CMK (cell line): Measurements from ENCODE around the gene LRRFIP1.
"Not testable (repeated sequence)": the region's sequence is repeated elsewhere in the genome, so short reads cannot be mapped to it uniquely, and the experiment has no call there.

Experiments
- DNase-seq: peaks from one replicate; pipeline ENCODE4 v3.0.0-alpha.2; 2010; ENCODE audit warnings: low read depth

Gene LRRFIP1

DNA sequence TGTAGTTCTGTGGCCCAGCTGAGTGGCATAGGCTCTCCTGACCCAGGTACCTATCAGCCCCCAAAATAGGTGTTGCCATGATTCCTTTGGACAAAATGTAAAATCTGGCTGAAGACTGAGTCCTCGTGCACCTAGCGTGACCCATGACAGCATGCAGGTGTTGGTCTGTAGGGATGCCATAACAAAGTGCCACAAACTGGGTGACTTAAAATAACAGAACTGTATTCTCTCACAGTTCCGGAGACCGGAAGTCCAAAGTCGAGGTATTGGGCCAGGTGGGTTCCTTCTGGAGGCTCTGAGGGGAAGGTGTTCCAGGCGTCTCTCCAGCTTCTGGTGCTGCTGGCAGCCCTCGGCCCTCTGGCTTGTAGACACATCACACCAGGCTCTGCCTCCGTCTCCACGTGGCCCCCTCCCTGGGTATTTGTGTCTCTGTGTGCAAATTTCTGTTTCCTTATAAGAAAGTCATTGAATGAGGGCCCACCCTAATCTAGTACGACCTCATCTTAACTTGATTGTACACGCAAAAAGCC lies 34.5 kb downstream of the LRRFIP1 start:
- no peak for DNase-seq

DNA sequence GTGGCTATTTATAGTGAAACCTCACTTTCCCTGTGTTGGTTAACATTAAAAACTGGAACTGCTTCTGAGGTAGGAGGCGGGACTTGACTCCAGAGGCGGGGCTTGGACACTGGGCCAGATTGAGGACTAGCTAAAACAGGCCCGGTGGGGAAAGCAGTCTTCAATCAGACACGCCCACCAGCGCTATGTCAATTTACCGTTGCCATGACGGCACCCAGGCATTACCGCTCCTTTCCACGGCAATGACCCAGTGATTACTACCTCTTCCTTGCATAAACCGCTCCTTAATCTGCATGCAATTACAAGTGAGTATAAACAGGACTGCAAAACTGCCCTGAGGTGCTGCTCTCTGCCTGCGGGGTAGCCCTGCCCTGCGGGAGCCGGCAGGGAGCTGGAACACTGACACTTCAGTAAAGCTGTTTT lies 35.3 kb downstream of the LRRFIP1 start:
- no peak for DNase-seq

DNA sequence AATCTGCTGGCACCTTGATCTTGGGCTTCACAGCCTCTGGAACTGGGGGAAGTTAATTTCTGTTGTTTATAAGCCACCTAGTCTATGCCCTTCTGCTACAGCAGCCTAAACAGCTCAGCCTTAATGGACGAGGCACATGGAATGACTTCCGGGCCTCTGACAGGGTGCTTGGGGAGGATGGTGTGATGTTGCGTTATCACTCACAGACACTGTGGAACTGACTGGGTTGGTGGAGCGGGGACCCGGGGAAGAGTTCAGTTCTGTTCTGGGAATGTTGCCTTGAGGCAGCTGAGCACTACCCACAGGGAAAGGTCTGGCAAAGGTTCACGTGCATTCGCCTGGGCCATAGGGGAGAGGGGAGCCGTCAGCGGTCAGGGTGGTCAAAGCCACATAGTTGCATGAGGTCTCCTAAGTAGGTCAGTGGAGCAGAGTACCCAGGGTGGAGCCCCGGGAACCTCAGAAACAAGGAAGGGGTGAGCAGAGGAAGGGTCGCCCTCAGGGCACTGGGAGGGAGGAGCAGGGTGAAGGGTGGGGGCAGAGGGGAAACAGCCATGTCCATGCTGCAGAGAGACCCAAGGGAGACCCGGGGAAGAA lies 36.2 kb downstream of the LRRFIP1 start:
- DNase-seq, result no peak

DNA sequence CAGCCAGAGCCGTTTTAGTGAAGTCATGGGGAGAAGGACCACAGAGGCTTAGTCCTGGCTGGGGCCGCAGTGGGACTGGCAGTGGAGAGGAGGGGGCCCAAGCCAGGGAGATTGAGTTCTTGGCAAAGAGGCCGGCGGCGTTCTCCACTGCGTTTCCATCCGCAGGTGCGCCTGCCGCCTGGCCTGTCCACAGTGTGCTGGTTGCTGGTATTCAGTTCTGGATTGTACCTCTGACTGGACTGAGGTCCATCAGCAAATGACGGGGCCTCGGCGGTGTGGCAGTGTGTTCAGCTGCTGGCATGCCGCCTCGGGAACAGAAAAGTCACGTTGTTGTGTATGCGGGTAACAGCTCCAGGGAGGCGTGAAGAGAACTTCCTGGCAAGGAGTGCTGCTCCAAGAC lies 36.8 kb downstream of the LRRFIP1 start:
- DNase-seq, result no peak

DNA sequence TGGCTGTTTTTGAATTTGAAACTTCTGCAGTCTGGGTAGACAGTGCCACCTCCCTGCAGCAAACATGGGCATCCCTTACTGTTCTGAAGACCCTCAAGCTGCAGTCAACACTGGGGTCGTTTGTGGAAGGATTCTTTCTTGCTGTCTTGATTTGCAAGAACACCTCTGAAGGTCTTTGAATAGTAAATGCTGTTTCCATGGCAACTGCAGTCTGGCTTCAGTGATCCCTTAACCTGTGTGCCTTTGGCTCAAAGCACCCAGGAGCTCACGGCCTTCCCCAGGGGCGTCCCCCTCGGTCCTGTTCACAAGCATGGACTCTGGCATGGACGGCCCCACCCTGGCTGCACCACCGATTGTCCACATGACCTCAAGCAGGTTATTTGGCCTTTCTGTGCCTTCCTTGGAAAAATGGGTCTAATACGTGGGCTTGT lies 38.3 kb downstream of the LRRFIP1 start:
- DNase-seq, result no peak

DNA sequence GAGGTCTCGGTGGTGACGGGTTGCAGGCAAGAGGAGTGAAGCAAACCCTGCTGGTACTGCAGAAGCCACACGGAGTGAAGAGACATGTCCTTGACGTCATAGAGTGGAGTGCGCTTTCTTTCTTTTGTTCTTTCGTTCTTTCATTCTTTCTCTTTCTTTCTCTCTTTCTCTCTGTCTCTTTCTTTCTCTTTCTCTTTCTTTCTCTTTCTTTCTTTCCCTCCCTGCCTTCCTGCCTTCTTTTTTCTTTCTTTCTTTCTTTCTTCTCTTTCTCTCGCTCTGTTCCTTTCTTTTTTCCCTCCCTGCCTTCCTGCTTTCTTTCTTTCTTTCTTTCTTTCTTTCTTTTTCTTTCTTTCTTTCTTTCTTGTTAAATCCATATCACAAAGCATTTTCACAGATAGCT lies 39.2 kb downstream of the LRRFIP1 start:
- DNase-seq, result no peak

DNA sequence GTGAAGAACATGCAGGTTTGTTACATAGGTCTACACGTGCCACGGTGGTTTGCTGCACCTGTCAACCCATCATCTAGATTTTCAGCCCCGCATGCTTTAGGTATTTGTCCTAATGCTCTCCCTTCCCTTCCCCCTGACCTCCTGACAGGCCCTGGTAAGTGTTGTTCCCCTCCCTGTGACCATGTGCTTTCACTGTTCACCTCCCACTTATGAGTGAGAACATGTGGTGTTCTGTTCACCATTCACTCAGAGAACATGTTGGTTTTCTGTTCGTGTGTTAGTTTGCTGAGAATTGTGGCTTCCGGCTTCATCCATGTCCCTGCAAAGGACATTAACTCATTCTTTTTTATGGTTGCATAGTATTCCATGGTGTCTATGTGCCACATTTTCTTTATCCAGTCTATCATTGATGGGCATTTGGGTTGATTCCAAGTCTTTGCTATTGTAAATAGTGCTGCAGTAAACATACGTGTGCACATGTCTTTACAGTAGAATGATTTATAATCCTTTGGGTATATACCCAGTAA lies 39.7 kb downstream of the LRRFIP1 start:
- DNase-seq, result not testable (repeated sequence)

DNA sequence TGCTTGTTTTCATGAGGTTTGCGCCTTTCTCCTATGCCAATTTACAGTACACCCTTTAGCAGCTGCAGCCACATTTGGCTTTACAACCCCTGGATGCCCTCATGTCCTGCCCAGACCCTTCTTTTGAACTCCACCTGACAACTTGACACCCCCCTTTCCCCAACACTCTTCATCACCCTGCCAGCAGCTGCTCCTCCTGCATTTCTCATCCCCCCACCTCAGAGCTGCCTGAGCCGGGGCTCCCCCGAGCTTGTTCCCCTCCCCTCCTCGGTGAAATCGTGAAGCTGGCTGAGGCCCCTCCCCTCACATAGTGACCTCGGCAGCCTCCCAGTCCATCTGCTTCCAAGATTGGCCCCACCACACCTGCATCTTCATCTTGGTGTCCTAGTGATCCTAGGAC lies 40.5 kb downstream of the LRRFIP1 start:
- no peak for DNase-seq

DNA sequence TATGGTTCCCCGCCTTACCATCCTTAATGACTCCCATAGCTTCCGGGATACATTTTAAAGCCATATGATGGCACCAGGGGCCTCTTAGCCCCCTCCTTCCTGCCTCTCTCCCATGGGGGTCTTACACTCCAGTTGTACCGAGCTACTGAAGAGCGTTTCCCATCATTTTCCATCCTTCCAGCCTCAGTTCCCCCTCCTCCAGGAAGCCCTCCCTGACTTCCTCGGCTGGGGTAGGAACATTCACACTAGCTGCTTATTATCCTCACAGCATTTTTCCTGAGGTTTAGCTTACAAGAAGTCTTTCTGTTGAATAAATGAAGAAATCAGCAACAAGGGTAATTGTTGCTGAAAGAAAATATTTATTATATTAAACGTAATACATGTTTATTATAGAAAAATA lies 41.1 kb downstream of the LRRFIP1 start:
- DNase-seq, result no peak

DNA sequence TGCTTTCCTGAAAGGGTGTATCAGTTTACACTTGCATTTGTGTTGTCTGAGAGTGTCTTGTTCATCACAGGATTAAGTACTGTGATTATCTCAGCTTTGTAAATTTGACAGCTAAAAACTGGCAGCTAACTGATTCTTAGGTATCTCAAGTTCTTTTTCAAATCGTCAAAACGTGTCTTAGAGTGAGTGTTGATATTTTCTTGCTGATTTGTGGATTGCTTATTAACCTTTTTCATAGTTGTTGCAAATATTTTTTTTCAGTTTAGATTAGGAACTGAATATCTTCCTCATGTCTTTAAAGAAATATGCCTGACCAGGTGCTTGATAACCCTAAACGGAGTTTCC lies 41.9 kb downstream of the LRRFIP1 start:
- DNase-seq, result no peak

DNA sequence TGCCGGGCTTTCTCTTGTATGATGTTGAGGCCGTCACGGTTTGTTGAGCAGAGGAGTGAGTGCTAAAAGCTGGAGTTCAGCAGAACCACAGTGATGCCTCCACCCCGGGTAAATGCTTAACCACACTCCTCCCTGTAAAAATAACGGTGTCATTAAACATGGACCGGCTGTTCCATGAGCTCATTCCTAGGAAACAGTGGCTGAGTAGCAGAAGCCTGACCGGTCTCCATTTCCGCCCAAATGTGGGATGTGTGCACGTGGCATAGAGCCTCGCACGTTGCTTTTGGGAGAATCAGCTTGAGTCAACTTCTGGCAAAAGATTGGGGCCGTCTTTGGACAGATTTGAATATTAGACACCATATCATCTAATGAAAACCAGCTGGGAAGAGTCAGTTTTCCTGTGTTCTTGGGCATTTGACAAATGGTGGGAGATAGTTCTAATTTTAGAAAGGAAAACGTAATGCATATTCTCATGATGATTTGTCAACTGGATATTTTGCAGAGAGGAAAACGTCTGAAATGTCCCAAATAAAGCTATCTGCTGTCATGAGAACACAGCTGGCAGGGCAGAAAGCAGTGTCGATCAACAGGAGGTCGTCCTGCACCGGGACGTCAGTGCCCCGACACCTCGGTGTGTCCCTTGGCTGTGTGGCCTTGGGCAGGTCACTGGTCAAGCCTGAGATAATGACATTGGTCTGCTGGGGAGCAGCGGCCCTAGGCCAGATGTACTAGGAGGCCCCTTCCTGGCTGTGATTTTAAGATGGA lies 42.4 kb downstream of the LRRFIP1 start:
- no peak for DNase-seq

DNA sequence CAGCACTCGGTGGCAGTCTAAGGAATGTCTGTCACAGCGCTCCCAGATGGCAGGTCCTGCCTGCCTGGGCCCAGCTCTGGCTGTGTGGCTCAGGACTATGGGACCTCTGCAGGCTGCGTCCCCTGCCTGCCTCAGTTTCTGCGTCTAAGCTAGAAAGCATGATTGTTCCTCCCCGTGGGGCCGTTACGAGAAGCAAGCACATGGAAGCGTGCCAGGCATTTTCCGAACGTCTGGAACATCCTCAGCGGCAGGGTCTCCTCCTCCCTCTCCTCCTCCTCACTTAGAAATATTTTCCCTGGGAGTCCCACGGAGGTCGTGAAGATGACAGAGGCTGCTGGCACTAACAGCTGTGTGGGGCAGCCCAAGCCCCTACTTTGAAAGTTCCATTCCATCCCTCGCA lies 43.3 kb downstream of the LRRFIP1 start:
- DNase-seq, result no peak

DNA sequence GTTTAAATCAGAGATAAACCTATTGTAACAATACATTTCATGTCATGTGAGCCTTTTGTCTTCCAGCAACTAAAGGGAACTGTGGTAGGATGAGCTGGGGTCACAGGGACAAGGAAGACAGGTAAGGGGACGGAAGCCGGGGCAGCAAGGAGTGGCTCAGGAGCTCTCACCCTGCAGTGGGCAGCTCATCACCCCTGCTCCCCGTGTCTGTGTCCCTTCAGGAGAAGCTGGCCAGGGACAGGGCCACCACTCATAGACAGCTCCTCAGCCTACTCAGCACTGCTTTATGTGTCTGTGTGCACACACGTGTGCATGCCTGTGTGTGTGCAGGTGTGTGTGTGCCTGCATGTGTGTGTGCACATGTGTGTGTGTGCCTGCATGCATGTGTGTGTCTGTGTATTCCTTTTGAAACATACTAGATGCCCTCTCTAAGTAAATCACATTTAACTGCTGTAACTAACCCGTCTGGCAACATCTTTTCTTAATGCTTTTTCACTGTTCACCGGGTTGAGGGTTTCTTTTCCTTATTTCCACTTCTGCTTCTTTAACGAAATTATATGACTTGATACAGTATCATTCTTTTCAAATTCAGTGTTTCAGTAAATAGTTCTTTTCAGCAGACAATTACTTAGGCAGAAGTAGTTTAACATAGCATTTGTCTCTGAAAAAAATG lies 44.2 kb downstream of the LRRFIP1 start:
- no peak for DNase-seq

DNA sequence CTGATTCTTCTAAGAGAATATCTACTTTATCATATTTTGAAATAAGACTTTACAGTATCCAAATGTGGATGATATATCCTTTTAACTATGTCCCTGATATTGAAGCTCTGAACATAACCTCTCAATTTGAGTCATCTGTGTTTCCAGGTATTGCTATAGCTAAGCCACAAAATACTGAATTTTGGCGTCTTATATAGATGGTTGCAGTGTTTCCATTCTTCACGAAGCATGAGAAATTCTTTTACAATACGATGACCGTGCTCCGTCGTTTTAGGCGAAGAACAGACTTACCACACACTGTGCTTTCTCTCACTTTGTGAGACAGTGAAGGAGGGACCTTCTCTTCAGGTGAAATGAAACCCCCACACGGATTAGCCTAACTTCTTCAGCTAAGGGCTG lies 45.3 kb downstream of the LRRFIP1 start:
- DNase-seq, result no peak

DNA sequence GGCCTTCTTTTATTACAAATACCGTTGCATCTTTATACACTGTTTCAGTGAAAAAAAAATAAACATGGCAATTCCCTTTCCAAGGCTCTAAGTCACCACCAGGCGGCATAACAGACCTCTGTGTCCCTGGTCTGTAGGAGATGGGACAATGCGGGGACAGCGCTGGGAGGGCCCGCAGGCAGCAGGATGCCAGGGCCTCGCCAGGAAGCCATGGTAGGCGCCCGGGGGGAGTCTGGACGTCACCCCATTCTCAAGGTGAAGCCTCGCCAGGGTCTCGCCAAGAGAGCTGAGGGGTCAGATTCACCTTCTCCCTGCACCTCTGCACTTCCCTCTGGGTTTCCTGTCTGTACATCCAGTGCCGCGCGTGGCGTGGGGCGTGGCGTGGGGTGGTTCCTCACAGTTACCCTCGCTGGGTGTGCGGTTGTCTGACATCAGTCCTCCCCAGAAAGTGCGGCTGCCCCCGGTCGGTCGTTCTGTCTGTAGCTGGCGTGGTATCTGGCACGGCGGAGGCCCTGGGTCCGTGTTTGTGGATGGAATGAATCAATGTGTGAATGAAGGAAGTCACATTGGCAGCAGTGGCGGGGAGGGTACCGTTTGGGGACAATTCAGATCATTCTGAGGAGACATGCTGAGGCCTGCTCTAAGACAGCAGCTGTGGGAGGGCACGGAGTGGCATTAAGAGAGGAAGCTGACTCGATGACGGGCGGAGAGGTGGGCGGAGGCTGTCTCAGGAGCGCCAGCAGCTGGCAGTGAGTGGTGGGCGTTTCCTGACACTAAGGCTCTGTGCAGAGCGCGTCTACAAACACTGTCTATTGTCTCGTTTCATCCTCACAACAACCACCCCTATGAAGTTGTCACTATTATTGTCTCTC lies 46.0 kb downstream of the LRRFIP1 start:
- no peak for DNase-seq

DNA sequence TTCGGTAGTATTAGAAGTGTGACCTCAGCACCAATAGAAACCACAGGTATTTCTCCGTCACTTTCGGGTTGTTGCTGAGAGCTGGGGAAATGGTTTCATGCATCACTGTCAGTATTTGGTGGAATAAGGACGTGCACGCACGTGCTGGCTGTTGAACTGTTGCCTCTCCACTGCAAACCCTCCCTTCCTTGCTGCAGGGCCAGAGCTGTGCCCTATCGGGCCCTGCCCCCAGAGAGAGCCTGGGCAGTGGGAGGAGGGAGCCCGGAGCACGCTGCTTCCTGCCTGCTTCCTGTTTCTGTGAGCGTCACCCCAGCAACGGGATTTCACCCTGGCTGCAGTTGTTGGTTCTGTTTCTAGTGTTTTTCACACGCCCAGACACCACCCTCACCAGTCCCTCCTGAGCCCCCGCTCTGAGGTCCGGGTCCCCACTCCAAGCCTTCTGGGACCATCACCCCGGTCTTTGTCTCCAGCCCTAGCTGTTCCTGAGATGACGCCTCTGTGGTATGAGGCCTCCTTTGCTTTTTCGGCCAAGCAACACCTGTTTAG lies 47.4 kb downstream of the LRRFIP1 start:
- peak; percentile 68 for DNase-seq

DNA sequence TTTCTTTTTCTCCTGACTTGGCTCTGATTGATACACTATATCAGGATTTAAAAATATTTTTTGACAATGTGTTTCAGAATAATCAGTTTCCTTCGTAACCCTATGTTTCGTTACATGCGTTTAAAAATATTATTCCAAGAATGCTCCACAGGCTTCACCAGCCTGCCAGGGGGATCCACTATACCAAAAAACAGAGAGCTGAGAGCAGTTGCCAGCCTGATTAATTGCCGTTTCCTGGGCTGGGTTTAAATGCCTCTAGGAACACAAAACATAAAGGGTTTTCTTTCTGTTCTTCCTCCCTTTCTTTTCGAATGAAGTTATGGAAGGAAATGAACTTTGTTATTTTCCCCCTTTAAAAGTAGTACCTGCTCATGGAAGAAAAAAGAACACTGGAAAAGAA lies 47.9 kb downstream of the LRRFIP1 start:
- no peak for DNase-seq

DNA sequence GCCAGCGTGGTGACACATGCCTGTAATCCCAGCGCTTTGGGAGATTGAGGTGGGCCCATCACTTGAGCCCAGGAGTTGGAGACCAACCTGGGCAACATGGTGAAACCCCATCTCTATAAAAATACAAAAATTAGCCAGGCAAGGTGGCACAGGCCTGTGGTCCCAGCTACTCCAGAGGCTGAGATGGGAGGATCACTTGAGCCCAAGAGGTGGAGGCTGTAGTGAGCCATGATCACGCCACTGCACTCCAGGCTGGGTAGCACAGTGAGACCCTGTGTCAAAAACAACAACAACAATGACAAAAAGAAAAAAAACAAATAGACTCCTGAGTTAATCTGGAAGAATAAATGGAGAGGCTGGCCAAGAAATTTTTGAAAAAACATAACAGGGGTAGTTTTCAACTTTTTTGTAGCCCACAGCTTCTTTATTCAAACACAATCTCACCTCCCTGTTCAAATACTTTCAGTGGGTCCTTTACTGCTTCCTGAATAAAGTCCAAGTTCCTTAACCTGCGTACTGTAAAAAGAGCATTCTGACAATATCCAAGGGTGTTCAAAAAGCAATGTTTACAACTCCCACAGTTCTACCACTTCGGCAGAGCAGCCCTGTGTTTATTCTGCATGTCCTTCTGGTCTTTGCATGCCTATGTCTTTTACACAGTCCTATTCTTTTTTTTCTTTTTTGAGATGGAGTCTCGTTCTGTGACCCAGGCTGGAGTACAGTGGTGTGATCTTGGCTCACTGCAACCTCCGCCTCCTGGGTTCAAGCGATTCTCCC lies 53.5 kb downstream of the LRRFIP1 start:
- DNase-seq, result no peak

DNA sequence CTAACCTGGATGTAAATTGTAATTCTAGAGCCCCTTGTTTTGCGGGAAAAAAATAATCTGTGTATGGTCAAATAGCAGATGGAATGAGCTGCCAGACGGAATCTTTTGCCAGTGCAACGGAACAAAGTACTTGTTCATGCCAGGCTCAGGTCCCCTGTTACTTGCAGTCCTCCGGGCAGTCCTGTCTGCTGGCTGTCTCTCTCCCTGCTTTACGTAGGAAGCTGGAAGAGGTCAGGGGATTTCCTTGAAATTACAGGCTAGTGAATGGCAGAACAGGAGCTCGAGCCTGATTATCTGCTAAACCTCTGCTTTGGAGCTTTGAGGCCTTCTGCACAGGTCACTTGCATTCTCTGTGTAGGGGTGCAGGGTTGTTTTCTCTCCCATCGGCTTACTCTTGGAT lies 54.8 kb downstream of the LRRFIP1 start:
- no peak for DNase-seq

DNA sequence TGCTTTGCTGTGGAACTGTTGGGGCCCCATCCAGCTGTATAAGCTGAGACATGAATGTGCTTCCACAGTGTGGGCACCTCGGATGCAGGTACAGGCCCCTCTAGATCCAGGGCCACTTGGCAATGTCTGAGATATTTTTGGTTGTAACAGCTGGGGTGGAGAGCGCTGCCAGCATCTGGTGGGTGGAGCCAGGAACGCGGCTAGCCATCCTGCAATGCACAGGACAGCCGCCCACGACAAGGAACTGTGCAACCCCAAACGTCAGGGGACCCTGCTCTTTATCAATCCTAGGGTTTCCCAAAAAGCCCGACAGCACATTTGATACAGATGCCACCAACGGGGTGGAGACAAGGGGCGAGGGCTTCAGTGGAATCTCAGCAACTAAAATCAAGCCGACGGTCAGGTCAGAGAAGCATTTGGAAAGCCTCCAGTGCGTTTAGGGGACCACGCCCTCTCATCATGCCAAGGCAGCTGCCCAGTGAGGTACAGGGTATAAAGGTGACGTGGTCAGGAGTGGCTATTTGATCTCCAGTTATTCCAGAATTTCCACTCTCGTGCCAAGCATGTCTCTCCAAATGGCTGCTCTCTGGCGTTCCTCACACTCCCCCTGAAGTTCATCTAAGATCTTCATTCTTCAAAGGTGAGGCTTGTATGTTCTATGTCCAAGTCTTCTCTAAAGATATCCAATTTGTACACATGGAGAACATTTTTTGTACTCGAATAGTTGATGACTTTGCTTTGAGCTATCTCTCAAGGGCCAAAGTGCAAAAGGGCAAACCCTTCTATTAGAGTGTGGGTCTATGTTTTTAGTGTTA lies 55.7 kb downstream of the LRRFIP1 start:
- no peak for DNase-seq
